A549 treated with AZD9567 at 1 μM for 4 hours (cell line): Measurements from ENCODE around the gene PADI6. TPM values are rescaled to one million over a fixed set of nuclear protein-coding genes. Genes with fewer than 3 reads are reported as not detected.

Experiments
- total RNA-seq: library from RNA; stranded (reverse); fragments of 200-300 nt; extraction: Qiagen RNA extraction; gene quantifications from 5 replicates; pipeline ENCODE4 v1.2.3, GENCODE V29; 2022; ENCODE audit not compliant: insufficient read depth

PADI6 gene
- total RNA-seq = not detected in 5 replicates

GRCh38 chr1:17371896-17372295 is at the start of gene PADI6:
PADI6 (plus strand) TSS chr1:17372196; CDS start chr1:17372246, 50 bp downstream.

GRCh38 chr1:17439250-17440073 is 67.5 kb downstream of the PADI6 start, which contains the start of gene RCC2:
RCC2 (minus strand) TSS chr1:17439677; CDS start chr1:17438514, 1,163 bp downstream.

Other genes starting within 250 kb of the PADI6 start
- 0.85 to 1.5 TPM (median 1.1 TPM) in 5 replicates for gene PADI1, start 167.1 kb upstream of the PADI6 start, total RNA-seq
- gene PADI3, start 123.1 kb upstream of the PADI6 start, total RNA-seq = 0.80 to 1.3 TPM (median 0.93 TPM) in 5 replicates
- 0.08 TPM in 1 of 5 replicates, not detected in the others for gene PADI4, start 64.0 kb upstream of the PADI6 start, total RNA-seq
- 50.2 to 58.8 TPM (median 52.0 TPM) in 5 replicates for gene RCC2, start 67.5 kb downstream of the PADI6 start, total RNA-seq
- 5.2 to 6.9 TPM (median 5.6 TPM) in 5 replicates for gene ARHGEF10L, start 167.5 kb downstream of the PADI6 start, total RNA-seq